GM12872 (cell line): ENCODE measurements around the gene LAMP1.

Experiments
- TF ChIP-seq, protein P1 (sequence below): IDR thresholded peaks from 3 replicates; pipeline ENCODE4 v1.5.1; 2011; ENCODE audit warnings: low read depth, mild to moderate bottlenecking, low read length, moderate library complexity; ENCODE audit not compliant: insufficient read depth

Gene LAMP1

DNA sequence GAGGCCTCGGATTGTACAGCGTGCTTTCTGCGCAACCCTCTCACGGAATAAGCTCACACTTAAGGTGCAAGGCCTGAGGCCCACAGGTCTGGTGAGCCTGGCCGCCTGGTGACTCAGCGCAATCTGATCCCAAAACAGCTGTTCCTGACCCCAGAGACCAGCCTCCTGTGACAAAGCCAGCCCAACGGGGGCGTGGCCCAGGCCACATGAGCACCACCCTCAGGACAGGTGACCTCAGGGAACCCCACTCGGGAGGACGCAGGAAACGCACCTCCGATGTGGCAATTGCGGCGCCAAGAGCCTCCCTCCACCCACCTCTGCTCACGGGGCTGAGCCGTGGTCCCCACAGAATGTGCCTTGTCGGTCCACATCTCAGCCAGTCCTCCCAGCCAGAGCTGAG lies 40.5 kb downstream of the LAMP1 start:
- TF ChIP-seq, protein P1, sequence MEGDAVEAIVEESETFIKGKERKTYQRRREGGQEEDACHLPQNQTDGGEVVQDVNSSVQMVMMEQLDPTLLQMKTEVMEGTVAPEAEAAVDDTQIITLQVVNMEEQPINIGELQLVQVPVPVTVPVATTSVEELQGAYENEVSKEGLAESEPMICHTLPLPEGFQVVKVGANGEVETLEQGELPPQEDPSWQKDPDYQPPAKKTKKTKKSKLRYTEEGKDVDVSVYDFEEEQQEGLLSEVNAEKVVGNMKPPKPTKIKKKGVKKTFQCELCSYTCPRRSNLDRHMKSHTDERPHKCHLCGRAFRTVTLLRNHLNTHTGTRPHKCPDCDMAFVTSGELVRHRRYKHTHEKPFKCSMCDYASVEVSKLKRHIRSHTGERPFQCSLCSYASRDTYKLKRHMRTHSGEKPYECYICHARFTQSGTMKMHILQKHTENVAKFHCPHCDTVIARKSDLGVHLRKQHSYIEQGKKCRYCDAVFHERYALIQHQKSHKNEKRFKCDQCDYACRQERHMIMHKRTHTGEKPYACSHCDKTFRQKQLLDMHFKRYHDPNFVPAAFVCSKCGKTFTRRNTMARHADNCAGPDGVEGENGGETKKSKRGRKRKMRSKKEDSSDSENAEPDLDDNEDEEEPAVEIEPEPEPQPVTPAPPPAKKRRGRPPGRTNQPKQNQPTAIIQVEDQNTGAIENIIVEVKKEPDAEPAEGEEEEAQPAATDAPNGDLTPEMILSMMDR, result no peak

DNA sequence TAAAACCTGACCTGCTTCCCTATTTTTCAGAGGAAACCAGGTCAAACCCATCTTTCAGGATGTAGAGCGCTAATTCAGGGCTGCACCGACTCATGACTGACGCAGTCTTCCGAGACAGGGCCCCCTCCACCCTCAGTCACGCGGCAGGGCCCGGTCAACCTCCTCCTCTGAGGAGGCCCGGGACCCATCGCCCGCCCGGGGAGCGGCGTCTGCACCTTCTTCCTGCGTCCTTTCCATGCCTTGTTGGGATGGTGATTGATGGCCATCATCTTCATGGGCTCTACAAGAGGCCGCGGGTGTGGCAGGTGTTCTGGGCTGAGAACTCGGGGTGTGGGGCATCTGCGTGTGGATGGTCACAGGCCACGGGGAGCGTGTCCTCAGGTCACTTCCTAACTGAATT lies 40.9 kb downstream of the LAMP1 start:
- TF ChIP-seq, protein P1, result no peak

DNA sequence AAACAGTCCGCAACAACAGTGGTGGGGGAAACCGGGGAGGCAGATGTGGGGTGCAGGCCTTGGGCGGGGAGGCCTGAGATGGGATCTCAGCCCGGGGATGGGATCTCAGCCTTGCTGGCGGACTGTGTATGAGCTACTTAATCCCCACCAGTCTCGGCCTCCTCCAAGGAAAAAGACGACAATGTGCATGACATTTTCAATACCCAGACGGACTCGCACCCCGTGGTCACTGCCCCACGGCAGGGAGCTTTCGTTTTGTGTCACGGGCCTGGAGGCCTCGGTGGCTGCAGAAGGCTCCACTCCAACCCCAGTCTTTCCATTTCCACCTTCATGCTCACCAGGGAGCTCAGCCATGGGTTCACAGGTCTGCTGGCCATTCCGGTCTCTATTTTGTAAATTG lies 41.4 kb downstream of the LAMP1 start:
- TF ChIP-seq, protein P1, result no peak

DNA sequence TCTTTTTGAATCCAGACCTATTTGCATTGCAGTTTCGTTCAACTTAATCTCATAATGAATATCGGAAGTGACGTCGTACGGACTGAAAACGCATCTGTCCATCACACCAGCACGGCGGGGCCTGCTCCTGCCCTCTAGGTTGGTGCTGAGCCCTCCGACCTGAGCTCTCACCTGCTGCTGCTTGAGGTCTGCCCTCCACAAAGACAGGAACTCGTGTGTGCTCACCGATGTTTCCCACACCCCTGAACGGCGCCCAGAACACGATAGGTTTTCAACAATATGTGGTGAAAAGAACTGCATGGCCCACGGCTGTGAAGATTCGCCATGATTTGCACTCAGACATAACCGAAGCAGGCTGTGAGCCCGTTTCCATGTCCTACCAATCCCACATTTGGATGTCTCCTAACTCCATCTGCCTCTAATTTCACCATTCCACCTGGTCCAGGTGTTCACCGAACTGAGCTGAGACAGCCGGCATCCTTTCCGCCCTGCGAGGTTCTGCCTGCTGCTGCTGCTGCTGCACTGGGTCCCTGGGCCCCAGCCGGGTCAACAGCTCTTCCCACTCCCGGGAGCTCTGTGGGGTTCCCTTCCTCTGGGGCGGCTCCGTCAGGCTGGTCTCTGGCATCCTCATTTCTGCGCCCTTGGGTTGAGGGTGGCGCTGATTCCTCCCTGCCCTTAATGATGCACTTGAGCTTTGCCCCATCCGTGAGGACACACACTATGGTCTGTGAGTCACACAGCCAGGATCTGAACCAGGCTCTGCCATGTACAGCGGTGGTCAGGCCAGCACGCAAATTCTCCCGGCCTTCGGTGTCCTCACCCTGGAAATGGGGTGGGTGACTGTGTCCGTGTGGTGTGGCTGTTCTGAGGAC lies 46.0 kb downstream of the LAMP1 start:
- TF ChIP-seq, protein P1, result no peak

DNA sequence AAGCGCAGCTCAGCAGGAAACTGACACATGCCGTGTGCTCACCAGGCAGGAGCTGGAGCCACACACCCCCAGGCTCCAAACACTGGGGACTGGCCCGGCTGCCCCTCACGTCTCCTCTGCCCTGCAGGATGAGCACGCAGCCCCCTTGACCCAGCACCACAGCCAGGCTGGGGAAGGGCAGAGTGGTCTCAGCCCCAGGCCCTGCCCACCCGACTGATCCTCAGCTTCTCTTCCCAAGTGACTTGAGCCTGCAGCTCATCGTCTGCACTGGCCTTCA lies 46.6 kb downstream of the LAMP1 start:
- TF ChIP-seq, protein P1, result no peak

DNA sequence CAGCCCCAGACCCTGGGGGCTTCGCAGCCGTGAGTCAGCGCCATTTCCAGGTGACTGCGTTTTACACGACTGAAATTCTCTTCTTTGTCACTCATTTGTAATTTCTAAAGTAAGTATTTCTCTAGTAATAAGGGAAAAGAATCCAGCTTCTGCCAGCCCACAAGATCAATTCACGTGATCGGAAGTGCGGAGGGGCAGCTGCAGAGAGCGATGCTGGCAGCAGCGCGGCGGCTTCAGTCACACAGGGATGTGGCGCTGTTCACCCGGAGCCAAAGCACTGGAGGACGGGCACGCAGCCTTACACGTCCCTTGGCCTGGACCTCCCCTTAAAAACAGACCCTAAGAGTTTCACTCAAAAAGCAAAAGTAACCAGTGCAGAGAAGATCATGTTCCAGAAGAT lies 48.4 kb downstream of the LAMP1 start:
- TF ChIP-seq, protein P1, result no peak

DNA sequence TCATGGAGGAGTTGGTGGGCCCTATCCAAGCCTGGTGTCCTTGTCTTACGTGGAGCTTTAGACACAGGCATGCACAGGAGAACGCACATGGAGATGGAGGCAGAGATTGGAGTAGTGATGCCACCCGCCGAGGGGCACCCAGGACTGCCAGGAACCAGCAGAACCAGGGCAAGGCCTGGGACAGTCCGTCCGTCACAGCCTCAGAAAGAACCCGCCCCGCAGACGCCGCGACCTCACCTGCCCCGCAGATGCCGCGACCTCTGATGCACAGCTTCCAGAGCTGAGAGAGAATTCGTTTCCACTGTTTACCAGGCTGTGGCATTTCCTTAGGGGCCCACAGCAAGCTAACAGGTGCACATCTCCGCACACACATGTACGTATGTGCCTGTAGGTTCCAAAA lies 51.6 kb downstream of the LAMP1 start:
- TF ChIP-seq, protein P1, result no peak
